Mesenchymal stem cell (in vitro differentiated cells and primary cell): Measurements from ENCODE around the gene GPR34.

ENCODE experiments used
- DNase-seq: peaks from one replicate; pipeline ENCODE4 v3.0.0-alpha.2; 2013
- H2AFZ ChIP-seq: one replicate; pipeline ENCODE4 v1.6.1; 2013; ENCODE audit warnings: low read depth, mild to moderate bottlenecking, control low read depth, inconsistent platforms, low read length, moderate library complexity
- H2AK5ac ChIP-seq: 2 replicates; pipeline ENCODE4 v1.6.1; 2013; ENCODE audit warnings: low read length, moderate library complexity, mild to moderate bottlenecking, inconsistent platforms; ENCODE audit not compliant: severe bottlenecking
- H2BK120ac ChIP-seq: one replicate; pipeline ENCODE4 v1.6.1; 2013; ENCODE audit warnings: low read depth, mild to moderate bottlenecking, inconsistent platforms, low read length, moderate library complexity
- H2BK12ac ChIP-seq, 2 experiments: one replicate each; pipeline ENCODE4 v1.6.1; 2013; ENCODE audit warnings: inconsistent platforms in 2 of 2, low read length in 2 of 2, mild to moderate bottlenecking in 2 of 2, moderate library complexity in 2 of 2, control low read depth in 1 of 2
- H2BK15ac ChIP-seq: one replicate; pipeline ENCODE4 v1.6.1; 2013; ENCODE audit warnings: mild to moderate bottlenecking, low read depth, inconsistent platforms; ENCODE audit not compliant: poor library complexity, severe bottlenecking
- H2BK5ac ChIP-seq: 2 replicates; pipeline ENCODE4 v1.6.1; 2013; ENCODE audit warnings: low read depth, mild to moderate bottlenecking, low read length, control low read depth, inconsistent platforms; ENCODE audit not compliant: poor library complexity, severe bottlenecking
- H3K14ac ChIP-seq, 2 experiments: one replicate each; pipeline ENCODE4 v1.6.1; 2013; ENCODE audit warnings: inconsistent platforms in 2 of 2, low read length in 2 of 2, control low read depth in 1 of 2, mild to moderate bottlenecking in 1 of 2, moderate library complexity in 1 of 2
- H3K18ac ChIP-seq, 2 experiments: one replicate each; pipeline ENCODE4 v1.6.1; 2013; ENCODE audit warnings: inconsistent platforms in 2 of 2, low read length in 2 of 2, control low read depth in 1 of 2, low read depth in 1 of 2, mild to moderate bottlenecking in 1 of 2
- H3K23ac ChIP-seq, 2 experiments: one replicate each; pipeline ENCODE4 v1.6.1; 2013; ENCODE audit warnings: inconsistent platforms in 2 of 2, low read length in 2 of 2, mild to moderate bottlenecking in 2 of 2, moderate library complexity in 2 of 2, control low read depth in 1 of 2
- H3K27ac ChIP-seq: 2 replicates; pipeline ENCODE4 v1.5.1; 2013; ENCODE audit warnings: mild to moderate bottlenecking, moderate library complexity, low read length, control low read depth, inconsistent platforms; ENCODE audit not compliant: poor library complexity, severe bottlenecking
- H3K27me3 ChIP-seq, 2 experiments: 2 replicates each; pipeline versions ENCODE4 v1.6.1 to v1.7.0; 2013; ENCODE audit warnings: low read length in 2 of 2, mild to moderate bottlenecking in 2 of 2, moderate library complexity in 2 of 2, control low read depth in 1 of 2, inconsistent platforms in 1 of 2; ENCODE audit not compliant: control insufficient read depth in 1 of 2, insufficient read depth in 1 of 2
- H3K36me3 ChIP-seq, 2 experiments: 2 replicates each; pipeline versions ENCODE4 v1.6.1 to v1.7.0; 2013; ENCODE audit warnings: low read length in 2 of 2, control low read depth in 1 of 2, inconsistent platforms in 1 of 2, low read depth in 1 of 2, mild to moderate bottlenecking in 1 of 2; ENCODE audit not compliant: insufficient read depth in 2 of 2, control insufficient read depth in 1 of 2
- H3K4ac ChIP-seq, 2 experiments: one replicate each; pipeline ENCODE4 v1.6.1; 2013; ENCODE audit warnings: inconsistent platforms in 2 of 2, low read length in 2 of 2, mild to moderate bottlenecking in 2 of 2, moderate library complexity in 2 of 2, control low read depth in 1 of 2, low read depth in 1 of 2
- H3K4me1 ChIP-seq: 2 replicates; pipeline ENCODE4 v1.6.1; 2013; ENCODE audit warnings: low read depth, low read length, control low read depth; ENCODE audit not compliant: control insufficient read depth, insufficient read depth
- H3K4me2 ChIP-seq: 2 replicates; pipeline ENCODE4 v1.6.1; 2013; ENCODE audit warnings: low read length, mild to moderate bottlenecking, inconsistent platforms; ENCODE audit not compliant: poor library complexity, severe bottlenecking
- H3K4me3 ChIP-seq, 2 experiments: 2 replicates each; pipeline versions ENCODE4 v1.5.1 to v1.7.0; 2013; ENCODE audit warnings: low read length in 2 of 2, mild to moderate bottlenecking in 2 of 2, control low read depth in 1 of 2, low read depth in 1 of 2; ENCODE audit not compliant: insufficient read depth in 1 of 2
- H3K79me1 ChIP-seq: replicated peaks from 2 replicates; pipeline ENCODE4 v1.6.1; 2013; ENCODE audit warnings: mild to moderate bottlenecking, control low read depth, low read length, inconsistent platforms; ENCODE audit not compliant: poor library complexity, severe bottlenecking
- H3K9ac ChIP-seq: 2 replicates; pipeline ENCODE4 v1.7.0; 2013; ENCODE audit warnings: mild to moderate bottlenecking, low read length, moderate library complexity
- H3K9me3 ChIP-seq: 2 replicates; pipeline ENCODE4 v1.7.0; 2013; ENCODE audit warnings: mild to moderate bottlenecking, low read length; ENCODE audit not compliant: control insufficient read depth
- H4K8ac ChIP-seq: one replicate; pipeline ENCODE4 v1.6.1; 2013; ENCODE audit warnings: inconsistent platforms, mild to moderate bottlenecking, low read length, moderate library complexity
- H4K91ac ChIP-seq: one replicate; pipeline ENCODE4 v1.6.1; 2013; ENCODE audit warnings: mild to moderate bottlenecking, low read length, inconsistent platforms
- WGBS: methylation state at CpG from one replicate; pipeline ENCODE4 v1.1.7; 2013; ENCODE audit warnings: mixed read lengths; 5-methylcytosine and 5-hydroxymethylcytosine counted together

The GPR34 gene

GRCh38 chrX:41703574-41704029, 14.8 kb downstream of the GPR34 start:
- H4K8ac ChIP-seq: no peak overlapping the region
- no peak for DNase-seq

GRCh38 chrX:41705042-41705441, 16.3 kb downstream of the GPR34 start:
- Histone ChIP-seq H2BK15ac (no peak overlapping the region), H3K4me2 (no peak overlapping the region), H3K4me3 (no peak overlapping the region), H3K27ac (no peak overlapping the region), H4K8ac (no peak overlapping the region), H3K4ac (no peak overlapping the region), H2BK5ac (no peak overlapping the region), H3K79me1 (peaks cover 4% of the 10 kb centered on the region), H4K91ac (no peak overlapping the region), H3K9me3 (no peaks in the 10 kb centered on the region), H3K36me3 (no peaks in the 10 kb centered on the region), H2AK5ac (no peak overlapping the region), H2AFZ (no peak overlapping the region), H3K18ac (no peak overlapping the region), H2BK12ac (no peak overlapping the region), H2BK120ac (no peak overlapping the region), H3K4me1 (no peaks in the 10 kb centered on the region), H3K14ac (no peak overlapping the region), H3K23ac (no peak overlapping the region), H3K27me3 (peaks cover 0 to 13% of the 10 kb centered on the region in 2 experiments), H3K9ac (no peak overlapping the region)
- WGBS: no CpG with 5 or more reads among the region's 1 CpG
- DNase-seq: no peak

More at GRCh38 chrX:41703574-41704029, 14.8 kb downstream of the GPR34 start:
- Histone ChIP-seq H3K14ac (no peak overlapping the region), H3K27me3 (peaks cover 0 to 13% of the 10 kb centered on the region in 2 experiments), H3K27ac (no peak overlapping the region), H3K18ac (no peak overlapping the region), H2BK15ac (no peak overlapping the region), H3K23ac (no peak overlapping the region), H3K9ac (no peak overlapping the region), H2AK5ac (no peak overlapping the region), H3K9me3 (no peaks in the 10 kb centered on the region), H3K79me1 (peaks cover 4% of the 10 kb centered on the region), H2AFZ (no peak overlapping the region), H3K4me1 (no peaks in the 10 kb centered on the region), H3K4ac (no peak overlapping the region), H3K4me3 (no peak overlapping the region), H4K91ac (no peak overlapping the region), H2BK5ac (no peak overlapping the region), H2BK12ac (no peak overlapping the region), H3K4me2 (no peak overlapping the region), H2BK120ac (no peak overlapping the region), H3K36me3 (no peaks in the 10 kb centered on the region)

- 100% methylated on average over 3 of the region's 3 CpGs for WGBS
These were observed 17.1 kb downstream of the GPR34 start for GRCh38 chrX:41705680-41706374.

GRCh38 chrX:41707218-41707617, 18.4 kb downstream of the GPR34 start:
- no peak overlapping the region for H2AK5ac ChIP-seq
- no peak overlapping the region for H3K4me2 ChIP-seq
- no peak overlapping the region for H2BK5ac ChIP-seq
- H3K4me3 ChIP-seq: no peak overlapping the region
- no peak for DNase-seq
- H3K18ac ChIP-seq: no peak overlapping the region
- peaks cover 5% of the 10 kb centered on the region for H3K79me1 ChIP-seq
- no peak overlapping the region for H4K91ac ChIP-seq
- H2BK12ac ChIP-seq: no peak overlapping the region
- H4K8ac ChIP-seq: no peak overlapping the region
- no peaks in the 10 kb centered on the region for H3K36me3 ChIP-seq
- H3K23ac ChIP-seq: no peak overlapping the region
- H3K9ac ChIP-seq: no peak overlapping the region
- no peak overlapping the region for H2AFZ ChIP-seq
- WGBS: 89% methylated on average over 1 of the region's 1 CpG
- H3K27ac ChIP-seq: no peak overlapping the region
- H2BK120ac ChIP-seq: no peak overlapping the region
- H3K4me1 ChIP-seq: no peaks in the 10 kb centered on the region
- H3K4ac ChIP-seq: no peak overlapping the region
- peaks cover 0 to 16% of the 10 kb centered on the region in 2 experiments for H3K27me3 ChIP-seq
- H2BK15ac ChIP-seq: no peak overlapping the region
- no peak overlapping the region for H3K14ac ChIP-seq
- no peaks in the 10 kb centered on the region for H3K9me3 ChIP-seq

More at GRCh38 chrX:41705680-41706374, 17.1 kb downstream of the GPR34 start:
- no peak overlapping the region for H4K91ac ChIP-seq
- no peak overlapping the region for H3K14ac ChIP-seq
- H2BK120ac ChIP-seq: no peak overlapping the region
- H3K27me3 ChIP-seq: peaks cover 0 to 13% of the 10 kb centered on the region in 2 experiments
- no peak overlapping the region for H2BK15ac ChIP-seq
- no peak overlapping the region for H3K4me2 ChIP-seq
- no peak overlapping the region for H3K9ac ChIP-seq
- no peak for DNase-seq
- no peaks in the 10 kb centered on the region for H3K36me3 ChIP-seq
- H2AFZ ChIP-seq: no peak overlapping the region
- H3K9me3 ChIP-seq: no peaks in the 10 kb centered on the region
- no peak overlapping the region for H2BK12ac ChIP-seq
- H3K4ac ChIP-seq: no peak overlapping the region
- H3K23ac ChIP-seq: no peak overlapping the region
- no peak overlapping the region for H3K27ac ChIP-seq
- no peak overlapping the region for H4K8ac ChIP-seq
- H2BK5ac ChIP-seq: no peak overlapping the region
- no peak overlapping the region for H2AK5ac ChIP-seq
- no peak overlapping the region for H3K4me3 ChIP-seq
- no peak overlapping the region for H3K18ac ChIP-seq
- no peaks in the 10 kb centered on the region for H3K4me1 ChIP-seq
- H3K79me1 ChIP-seq: peaks cover 4% of the 10 kb centered on the region
